Subcutaneous abdominal adipose tissue (tissue), 5 donors: ENCODE data around the gene PDHX.
"Not testable (repeated sequence)": the region's sequence is repeated elsewhere in the genome, so short reads cannot be mapped to it uniquely, and the experiment has no call there.

Source experiments
- H3K27ac ChIP-seq: one replicate; pipeline ENCODE4 v1.7.0; 2013; ENCODE audit warnings: low read depth, mild to moderate bottlenecking, inconsistent platforms, low read length, moderate library complexity
- H3K27me3 ChIP-seq, 5 donors: one replicate each; pipeline ENCODE4 v1.7.0; 2013; ENCODE audit warnings: low read length in 5 of 5, inconsistent platforms in 1 of 5; ENCODE audit not compliant: control insufficient read depth in 5 of 5, insufficient read depth in 4 of 5
- H3K36me3 ChIP-seq, 5 donors: one replicate each; pipeline ENCODE4 v1.7.0; 2013; ENCODE audit warnings: low read length in 5 of 5; ENCODE audit not compliant: control insufficient read depth in 5 of 5, insufficient read depth in 5 of 5
- H3K4me1 ChIP-seq, 5 donors: one replicate each; pipeline ENCODE4 v1.7.0; 2013; ENCODE audit warnings: low read length in 5 of 5, mild to moderate bottlenecking in 3 of 5, moderate library complexity in 1 of 5; ENCODE audit not compliant: control insufficient read depth in 5 of 5, insufficient read depth in 5 of 5
- H3K4me3 ChIP-seq, 5 donors: one replicate each; pipeline ENCODE4 v1.7.0; 2013; ENCODE audit warnings: low read length in 5 of 5, low read depth in 1 of 5
- H3K9ac ChIP-seq, 5 donors: one replicate each; pipeline ENCODE4 v1.7.0; 2013; ENCODE audit warnings: low read length in 5 of 5, mild to moderate bottlenecking in 4 of 5, moderate library complexity in 3 of 5
- H3K9me3 ChIP-seq, 5 donors: one replicate each; pipeline ENCODE4 v1.7.0; 2013; ENCODE audit warnings: low read length in 5 of 5; ENCODE audit not compliant: control insufficient read depth in 5 of 5
- donor health status: healthy.
- donor health status: healthy.
- donor health status: healthy.
- donor health status: healthy.
- donor health status: healthy.

The PDHX gene

GRCh38 chr11:35028007-35028406, 111.6 kb downstream of the PDHX start:
- H3K4me3 ChIP-seq, H3K9ac ChIP-seq, H3K27ac ChIP-seq, H3K36me3 ChIP-seq, H3K9me3 ChIP-seq, H3K27me3 ChIP-seq: not testable (repeated sequence)
- peaks cover 0 to 12% (median 0%) of the 10 kb centered on the region in 5 donors for H3K4me1 ChIP-seq

GRCh38 chr11:35029979-35030682, 113.7 kb downstream of the PDHX start:
- Histone ChIP-seq H3K27me3 (no peaks in the 10 kb centered on the region), H3K27ac (no peak overlapping the region)

GRCh38 chr11:35030716-35031213, 114.3 kb downstream of the PDHX start:
- H3K9ac ChIP-seq: no peak overlapping the region
- H3K27me3 ChIP-seq: no peaks in the 10 kb centered on the region
- no peaks in the 10 kb centered on the region for H3K36me3 ChIP-seq
- H3K4me3 ChIP-seq: no peak overlapping the region
- H3K4me1 ChIP-seq: peaks cover 0 to 12% (median 0%) of the 10 kb centered on the region in 5 donors
- no peak overlapping the region for H3K27ac ChIP-seq
- no peaks in the 10 kb centered on the region for H3K9me3 ChIP-seq

More at GRCh38 chr11:35029979-35030682, 113.7 kb downstream of the PDHX start:
- no peak overlapping the region for H3K9ac ChIP-seq
- no peak overlapping the region for H3K4me3 ChIP-seq
- no peaks in the 10 kb centered on the region for H3K9me3 ChIP-seq
- H3K4me1 ChIP-seq: peaks cover 0 to 12% (median 0%) of the 10 kb centered on the region in 5 donors
- H3K36me3 ChIP-seq: no peaks in the 10 kb centered on the region

GRCh38 chr11:35031346-35031745, 114.9 kb downstream of the PDHX start:
- no peaks in the 10 kb centered on the region for H3K36me3 ChIP-seq
- peaks cover 0 to 12% (median 0%) of the 10 kb centered on the region in 5 donors for H3K4me1 ChIP-seq
- H3K27ac ChIP-seq: no peak overlapping the region
- no peak overlapping the region for H3K9ac ChIP-seq
- H3K9me3 ChIP-seq: no peaks in the 10 kb centered on the region
- H3K4me3 ChIP-seq: no peak overlapping the region
- no peaks in the 10 kb centered on the region for H3K27me3 ChIP-seq

GRCh38 chr11:35031867-35032266, 115.4 kb downstream of the PDHX start:
- Histone ChIP-seq H3K27me3 (no peaks in the 10 kb centered on the region), H3K4me1 (peaks cover 0 to 12% (median 0%) of the 10 kb centered on the region in 5 donors), H3K27ac (no peak overlapping the region), H3K4me3 (no peak overlapping the region), H3K9ac (no peak overlapping the region), H3K36me3 (no peaks in the 10 kb centered on the region), H3K9me3 (no peaks in the 10 kb centered on the region)

- no peaks in the 10 kb centered on the region for H3K36me3 ChIP-seq
- no peaks in the 10 kb centered on the region for H3K9me3 ChIP-seq
- H3K27me3 ChIP-seq: no peaks in the 10 kb centered on the region
- H3K9ac ChIP-seq: no peak overlapping the region
- peaks cover 0 to 12% (median 0%) of the 10 kb centered on the region in 5 donors for H3K4me1 ChIP-seq
- H3K27ac ChIP-seq: no peak overlapping the region
- no peak overlapping the region for H3K4me3 ChIP-seq
These were observed 116.6 kb downstream of the PDHX start for GRCh38 chr11:35033011-35033410.

GRCh38 chr11:35034401-35034800, 118.0 kb downstream of the PDHX start:
- Histone ChIP-seq H3K27ac (no peak overlapping the region), H3K36me3 (no peaks in the 10 kb centered on the region), H3K9ac (no peak overlapping the region), H3K27me3 (no peaks in the 10 kb centered on the region), H3K4me1 (peaks cover 0 to 12% (median 0%) of the 10 kb centered on the region in 5 donors), H3K4me3 (no peak overlapping the region), H3K9me3 (no peaks in the 10 kb centered on the region)

- peaks cover 0 to 3% (median 0%) of the 10 kb centered on the region in 5 donors for H3K4me1 ChIP-seq
- no peaks in the 10 kb centered on the region for H3K27me3 ChIP-seq
- no peaks in the 10 kb centered on the region for H3K36me3 ChIP-seq
- no peaks in the 10 kb centered on the region for H3K9me3 ChIP-seq
- no peak overlapping the region for H3K4me3 ChIP-seq
- H3K27ac ChIP-seq: peak overlapping the region; percentile 4
- H3K9ac ChIP-seq: no peak overlapping the region
These were observed 119.5 kb downstream of the PDHX start for GRCh38 chr11:35035894-35036408.

GRCh38 chr11:35036639-35037038, 120.2 kb downstream of the PDHX start:
- H3K27ac ChIP-seq: peak overlapping the region; percentile 4
- H3K27me3 ChIP-seq: no peaks in the 10 kb centered on the region
- no peak overlapping the region for H3K4me3 ChIP-seq
- H3K4me1 ChIP-seq: peaks cover 0 to 2% (median 0%) of the 10 kb centered on the region in 5 donors
- no peaks in the 10 kb centered on the region for H3K36me3 ChIP-seq
- H3K9ac ChIP-seq: no peak overlapping the region
- H3K9me3 ChIP-seq: no peaks in the 10 kb centered on the region

- H3K9ac ChIP-seq: no peak overlapping the region
- H3K4me3 ChIP-seq: no peak overlapping the region
- H3K9me3 ChIP-seq: no peaks in the 10 kb centered on the region
- H3K27me3 ChIP-seq: no peaks in the 10 kb centered on the region
- H3K36me3 ChIP-seq: no peaks in the 10 kb centered on the region
- H3K4me1 ChIP-seq: peaks cover 0 to 10% (median 2%) of the 10 kb centered on the region in 5 donors
- H3K27ac ChIP-seq: no peak overlapping the region
These were observed 122.0 kb downstream of the PDHX start for GRCh38 chr11:35038211-35038928.
